Right lobe of liver (tissue), 6 donors: Measurements from ENCODE around the gene TSTD2. TPM values are rescaled to one million over a fixed set of nuclear protein-coding genes. Genes with fewer than 3 reads are reported as not detected.
"Not testable (repeated sequence)": the region's sequence is repeated elsewhere in the genome, so short reads cannot be mapped to it uniquely, and the experiment has no call there.

ENCODE experiments used
- ATAC-seq, 4 donors: fragments of 200-7000 bp; cut with Tn5 transposase; one replicate each; pipeline ENCODE4 v1.9.1; 2020; ENCODE audit warnings: mild to moderate bottlenecking in 4 of 4, moderate library complexity in 4 of 4
- DNase-seq, 3 donors: peaks; one replicate each; pipeline ENCODE4 v3.0.0-alpha.2; 2020
- H3K27ac ChIP-seq, 3 donors: fragments of 200-600 bp; one replicate each; pipeline ENCODE4 v1.8.0; 2022
- H3K27me3 ChIP-seq, 2 donors: fragments of 200-600 bp; one replicate each; pipeline ENCODE4 v1.8.0; 2022
- H3K36me3 ChIP-seq, 4 donors: fragments of 200-600 bp; sonication (generic) in 1 of 4; one replicate each; pipeline versions ENCODE4 v1.5.1 to v1.8.0; 2017 to 2022; ENCODE audit warnings: control low read depth in 1 of 4
- H3K4me1 ChIP-seq, 4 donors: fragments of 200-600 bp; sonication (generic) in 1 of 4; one replicate each; pipeline versions ENCODE4 v1.5.1 to v1.8.0; 2017 to 2022; ENCODE audit warnings: control low read depth in 1 of 4
- H3K4me3 ChIP-seq, 3 donors: fragments of 200-600 bp; one replicate each; pipeline ENCODE4 v1.8.0; 2022
- H3K9me3 ChIP-seq, 4 donors: fragments of 200-600 bp; sonication (generic) in 1 of 4; one replicate each; pipeline versions ENCODE4 v1.5.1 to v1.8.0; 2017 to 2022; ENCODE audit warnings: control low read depth in 1 of 4
- CTCF ChIP-seq, 4 donors: fragments of 200-600 bp in 3 of 4; fragments of 450-650 bp in 1 of 4; IDR thresholded peaks; one replicate each; pipeline versions ENCODE4 v1.5.1 to v1.8.0; 2016 to 2022; ENCODE audit warnings: antibody characterized with exemption in 4 of 4, mild to moderate bottlenecking in 2 of 4
- POLR2A ChIP-seq: fragments of 450-650 bp; IDR thresholded peaks from one replicate; pipeline ENCODE4 v1.6.1; 2017; ENCODE audit warnings: antibody characterized with exemption, mild to moderate bottlenecking
- WGBS: methylation state at CpG from one replicate; pipeline ENCODE4 v1.1.6; 2018; ENCODE audit warnings: low coverage, low lambda C conversion rate; ENCODE audit not compliant: insufficient coverage; ENCODE audit errors: missing lambda C conversion rate; 5-methylcytosine and 5-hydroxymethylcytosine counted together
- intact Hi-C, 2 donors: fragments of 100-400 bp; cut with DNase I; formaldehyde crosslinking; loops; one replicate each; pipeline versions ENCODE4 v1.11.2 to v1.14.1; 2022
- total RNA-seq, 6 experiments: library from RNA; depleted of rRNA in 2 of 6; stranded (reverse); fragments of >200 nt in 2 of 6; fragmentation: NEBNext Ultra II Directional in 3 of 6; extraction: Animal tissue kit (Norgen Biotek cat#: 25700) in 3 of 6; gene quantifications; one replicate each; pipeline versions ENCODE4 v1.1.0 to v1.2.4, GENCODE V29; 2016 to 2023
- donor health status: DM: no; HTN: yes; CAD: no.
- donor health status: DM: no; HTN: no; CAD: no.
- donor health status: DM: no; HTN: no; CAD: no.
- donor health status: DM: no; HTN: yes; CAD: no.
- donor health status: DM: no; HTN: yes; CAD: no.

TSTD2 gene
- total RNA-seq, 6 experiments from 2014 or later, result 7.9 to 10.2 (median 9.0) TPM

GRCh38 chr9:97623946-97624345 is 9.2 kb downstream of the TSTD2 start:
- Histone ChIP-seq H3K4me3 (no peak overlapping the region), H3K27me3 (no peaks in the 10 kb centered on the region), H3K4me1 (peaks cover 0 to 4% (median 0%) of the 10 kb centered on the region in 4 donors), H3K27ac (no peak overlapping the region), H3K9me3 (no peaks in the 10 kb centered on the region), H3K36me3 (peaks cover 0 to 8% (median 0%) of the 10 kb centered on the region in 4 donors)
- 80% methylated on average over 1 of the region's 1 CpG for WGBS
- TF ChIP-seq CTCF (IDR thresholded peaks at IDR 0.05) (no peak), POLR2A (no peak)
- intact Hi-C loops, result no loop called here
- DNase-seq (no peak), ATAC-seq (no peak)

GRCh38 chr9:97622483-97622882 is 10.7 kb downstream of the TSTD2 start:
- WGBS, result 81% methylated on average over 3 of the region's 5 CpGs
- H3K4me3 ChIP-seq, H3K4me1 ChIP-seq, H3K9me3 ChIP-seq, intact Hi-C loops, ATAC-seq, H3K27ac ChIP-seq, DNase-seq, H3K27me3 ChIP-seq: not testable (repeated sequence)
- H3K36me3 ChIP-seq, result peaks cover 0 to 11% (median 2%) of the 10 kb centered on the region in 4 donors

- H3K4me1 ChIP-seq, H3K27me3 ChIP-seq, intact Hi-C loops, H3K27ac ChIP-seq, DNase-seq, H3K36me3 ChIP-seq, H3K9me3 ChIP-seq, ATAC-seq, H3K4me3 ChIP-seq: not testable (repeated sequence)
- WGBS, result 100% methylated on average over 2 of the region's 2 CpGs
These were observed 13.1 kb downstream of the TSTD2 start for GRCh38 chr9:97620063-97620462.

GRCh38 chr9:97617939-97618416 is 15.2 kb downstream of the TSTD2 start:
- Histone ChIP-seq H3K4me1 (no peaks in the 10 kb centered on the region), H3K9me3 (no peaks in the 10 kb centered on the region), H3K27ac (no peak overlapping the region), H3K4me3 (no peak overlapping the region), H3K36me3 (peaks cover 0 to 5% (median 2%) of the 10 kb centered on the region in 4 donors), H3K27me3 (no peaks in the 10 kb centered on the region)
- no peak for DNase-seq
- no peak for ATAC-seq
- intact Hi-C loops, result no loop called here
- TF ChIP-seq POLR2A, result no peak
- WGBS, result 88% methylated on average over 1 of the region's 1 CpG

- H3K4me1 ChIP-seq, result no peaks in the 10 kb centered on the region
- no peak for TF ChIP-seq POLR2A
- peak; percentile 85 to 88 (median 86) for TF ChIP-seq CTCF (IDR thresholded peaks at IDR 0.05)
- DNase-seq, result peak in 1 of 3 donors; percentile 71
- H3K4me3 ChIP-seq, result no peak overlapping the region
- intact Hi-C loops, result no loop called here
- H3K9me3 ChIP-seq, result no peaks in the 10 kb centered on the region
- H3K36me3 ChIP-seq, result peaks cover 0 to 13% (median 4%) of the 10 kb centered on the region in 4 donors
- no peak overlapping the region for H3K27ac ChIP-seq
- peak; percentile 83 to 92 (median 89) for ATAC-seq
- H3K27me3 ChIP-seq, result no peaks in the 10 kb centered on the region
These were observed 17.6 kb downstream of the TSTD2 start for GRCh38 chr9:97615439-97616072.

- Histone ChIP-seq H3K27me3 (no peaks in the 10 kb centered on the region), H3K4me1 (no peaks in the 10 kb centered on the region), H3K36me3 (peaks cover 0 to 54% (median 19%) of the 10 kb centered on the region in 4 donors), H3K27ac (no peak overlapping the region), H3K9me3 (no peaks in the 10 kb centered on the region), H3K4me3 (no peak overlapping the region)
- DNase-seq (no peak), ATAC-seq (no peak)
- 97% methylated on average over 7 of the region's 17 CpGs for WGBS
- no peak for TF ChIP-seq CTCF (IDR thresholded peaks at IDR 0.05)
- TF ChIP-seq POLR2A, result no peak
- intact Hi-C loops, result loop anchor here (5.0 to 10.0 kb wide), 2 partner anchors 138 to 140 kb away; no protein-coding TSS in a partner anchor
These were observed 28.1 kb downstream of the TSTD2 start for GRCh38 chr9:97604901-97605645.
